Keratinocyte (primary cell): Measurements from ENCODE around the gene CHPT1. TPM values are rescaled to one million over a fixed set of nuclear protein-coding genes. Genes with fewer than 3 reads are reported as not detected.

Experiments
- DNase-seq: peaks from one replicate; pipeline ENCODE4 v3.0.0-alpha.2; 2011; ENCODE audit warnings: low read depth, missing footprints, low spot score
- FAIRE-seq: peaks from 2 replicates; lab custom pipeline; 2011; peaks lifted over from hg19 to GRCh38; lab: Jason Lieb, UNC
- H2AFZ ChIP-seq: 2 replicates; pipeline ENCODE4 v1.6.0; 2012; ENCODE audit warnings: low read length, control low read depth, inconsistent platforms; ENCODE audit not compliant: control insufficient read depth
- H3K27ac ChIP-seq: 2 replicates; pipeline ENCODE4 v1.5.1; 2011; ENCODE audit warnings: low read length; ENCODE audit not compliant: control insufficient read depth, insufficient read depth
- H3K27me3 ChIP-seq: 3 replicates; pipeline ENCODE4 v1.6.0; 2011; ENCODE audit warnings: low read length; ENCODE audit not compliant: control insufficient read depth, insufficient read depth; ENCODE audit errors: extremely low read depth
- H3K36me3 ChIP-seq, 2 experiments: 2 replicates in 1 of 2; 3 replicates in 1 of 2; pipeline ENCODE4 v1.5.1; 2011; ENCODE audit warnings: low read length in 2 of 2, mild to moderate bottlenecking in 1 of 2; ENCODE audit not compliant: control insufficient read depth in 2 of 2, insufficient read depth in 2 of 2; ENCODE audit errors: extremely low read depth in 1 of 2
- H3K4me1 ChIP-seq: 3 replicates; pipeline ENCODE4 v1.5.1; 2011; ENCODE audit warnings: low read length; ENCODE audit not compliant: control insufficient read depth, insufficient read depth; ENCODE audit errors: extremely low read depth
- H3K4me2 ChIP-seq: 3 replicates; pipeline ENCODE4 v1.6.0; 2011; ENCODE audit warnings: low read depth, low read length; ENCODE audit not compliant: control insufficient read depth, insufficient read depth; ENCODE audit errors: extremely low read depth
- H3K4me3 ChIP-seq, 3 experiments: fragments of 200-600 bp in 1 of 3; sonication (generic) in 1 of 3; 2 replicates in 2 of 3; 3 replicates in 1 of 3; pipeline ENCODE4 v1.5.1; 2011 to 2016; ENCODE audit warnings: low read length in 3 of 3, mild to moderate bottlenecking in 3 of 3, control low read depth in 2 of 3, inconsistent platforms in 1 of 3, low read depth in 1 of 3, mixed read lengths in 1 of 3, mixed run types in 1 of 3, moderate library complexity in 1 of 3; ENCODE audit not compliant: control insufficient read depth in 2 of 3, insufficient read depth in 2 of 3; ENCODE audit errors: extremely low read depth in 1 of 3
- H3K79me2 ChIP-seq: 2 replicates; pipeline ENCODE4 v1.6.0; 2012; ENCODE audit warnings: low read length; ENCODE audit not compliant: control insufficient read depth, insufficient read depth
- H3K9ac ChIP-seq: 3 replicates; pipeline ENCODE4 v1.6.0; 2011; ENCODE audit warnings: low read length; ENCODE audit not compliant: control insufficient read depth, insufficient read depth; ENCODE audit errors: extremely low read depth
- H3K9me1 ChIP-seq: 3 replicates; pipeline ENCODE4 v1.6.0; 2011; ENCODE audit warnings: low read length; ENCODE audit not compliant: control insufficient read depth, insufficient read depth; ENCODE audit errors: extremely low read depth
- H3K9me3 ChIP-seq: 2 replicates; pipeline ENCODE4 v1.5.1; 2012; ENCODE audit warnings: low read depth, low read length; ENCODE audit not compliant: control insufficient read depth
- H4K20me1 ChIP-seq: 3 replicates; pipeline ENCODE4 v1.6.0; 2011; ENCODE audit warnings: low read length; ENCODE audit not compliant: control insufficient read depth, insufficient read depth; ENCODE audit errors: extremely low read depth
- EZH2 ChIP-seq: IDR thresholded peaks from one replicate; pipeline ENCODE4 v1.6.1; 2012; ENCODE audit warnings: inconsistent platforms, mild to moderate bottlenecking, low read length, moderate library complexity
- dilution Hi-C: fragments of 300-500 bp; cut with MboI; formaldehyde crosslinking; loops from one replicate; pipeline ENCODE4 v1.7.0; 2020; ENCODE audit warnings: low sequenced_read_pairs; ENCODE audit not compliant: extremely low pct_ligation_motif_present
- polyA plus RNA-seq, 5 experiments: library from polyadenylated mRNA; depleted of rRNA in 3 of 5; stranded (reverse) in 3 of 5; stranded (forward) in 1 of 5; unstranded in 1 of 5; fragments of >200 nt; gene quantifications; 1 replicate in 1 of 5; 2 replicates in 3 of 5; 3 replicates in 1 of 5; pipeline versions ENCODE4 v1.2.1 to v1.2.3, GENCODE V29; 2011 to 2012; ENCODE audit warnings: missing spikeins in 2 of 5, low read depth in 1 of 5, low replicate concordance in 1 of 5
- TF ChIP-seq, protein P1 (sequence below), 3 experiments: IDR thresholded peaks in 1 of 3; conservative IDR thresholded peaks in 1 of 3; optimal IDR thresholded peaks in 1 of 3; 2 replicates in 2 of 3; 3 replicates in 1 of 3; pipeline versions ENCODE3 to v1.5.1; 2011; ENCODE audit warnings: low read length in 3 of 3, mild to moderate bottlenecking in 3 of 3, moderate library complexity in 2 of 3, control low read depth in 1 of 3, inconsistent platforms in 1 of 3; ENCODE audit not compliant: insufficient read depth in 2 of 3; ENCODE audit errors: extremely low read depth in 1 of 3

Gene CHPT1
- polyA plus RNA-seq, 1 donor (not counting 4 experiments of a cell fraction or from before 2014, with no cell fraction given) = 12.7 TPM

DNA sequence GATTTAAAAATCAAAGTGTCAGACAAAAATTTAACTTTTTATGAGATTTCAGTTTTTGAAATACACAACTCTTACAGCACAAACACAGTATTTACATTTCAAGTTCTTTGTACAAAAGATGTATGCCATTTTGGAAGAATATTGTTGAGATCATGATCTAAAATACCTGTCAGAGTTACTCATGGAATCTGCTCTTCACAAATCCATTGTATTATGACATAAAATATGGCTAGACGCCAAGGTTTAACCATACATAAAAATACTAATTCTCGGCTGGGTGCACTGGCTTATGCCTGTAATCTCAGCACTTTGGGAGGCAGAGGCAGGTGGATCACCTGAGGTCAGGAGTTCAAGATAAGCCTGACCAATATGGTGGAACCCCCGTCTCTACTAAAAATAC is 48.0 kb downstream of the CHPT1 start:
- dilution Hi-C loops = no loop called here
- Histone ChIP-seq H4K20me1 (no peaks in the 10 kb centered on the region), H3K9ac (no peak overlapping the region), H3K27ac (no peak overlapping the region), H3K9me3 (no peaks in the 10 kb centered on the region), H3K79me2 (no peaks in the 10 kb centered on the region), H3K4me3 (no peak overlapping the region), H3K4me1 (no peaks in the 10 kb centered on the region), H3K9me1 (no peaks in the 10 kb centered on the region), H2AFZ (no peak overlapping the region), H3K36me3 (peaks cover 7 to 11% of the 10 kb centered on the region in 2 experiments), H3K4me2 (no peak overlapping the region), H3K27me3 (no peaks in the 10 kb centered on the region)
- FAIRE-seq (no peak), DNase-seq (no peak)
- TF ChIP-seq, protein P1, sequence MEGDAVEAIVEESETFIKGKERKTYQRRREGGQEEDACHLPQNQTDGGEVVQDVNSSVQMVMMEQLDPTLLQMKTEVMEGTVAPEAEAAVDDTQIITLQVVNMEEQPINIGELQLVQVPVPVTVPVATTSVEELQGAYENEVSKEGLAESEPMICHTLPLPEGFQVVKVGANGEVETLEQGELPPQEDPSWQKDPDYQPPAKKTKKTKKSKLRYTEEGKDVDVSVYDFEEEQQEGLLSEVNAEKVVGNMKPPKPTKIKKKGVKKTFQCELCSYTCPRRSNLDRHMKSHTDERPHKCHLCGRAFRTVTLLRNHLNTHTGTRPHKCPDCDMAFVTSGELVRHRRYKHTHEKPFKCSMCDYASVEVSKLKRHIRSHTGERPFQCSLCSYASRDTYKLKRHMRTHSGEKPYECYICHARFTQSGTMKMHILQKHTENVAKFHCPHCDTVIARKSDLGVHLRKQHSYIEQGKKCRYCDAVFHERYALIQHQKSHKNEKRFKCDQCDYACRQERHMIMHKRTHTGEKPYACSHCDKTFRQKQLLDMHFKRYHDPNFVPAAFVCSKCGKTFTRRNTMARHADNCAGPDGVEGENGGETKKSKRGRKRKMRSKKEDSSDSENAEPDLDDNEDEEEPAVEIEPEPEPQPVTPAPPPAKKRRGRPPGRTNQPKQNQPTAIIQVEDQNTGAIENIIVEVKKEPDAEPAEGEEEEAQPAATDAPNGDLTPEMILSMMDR (optimal IDR thresholded peaks at IDR 0.05 in 1 of 3, IDR thresholded peaks at IDR 0.05 in 1 of 3, conservative IDR thresholded peaks at IDR 0.05 in 1 of 3; ENCODE audit: extremely low read depth in 1 of 3, insufficient read depth in 2 of 3, low read length in 3 of 3) = no peak
- no peak for TF ChIP-seq EZH2

DNA sequence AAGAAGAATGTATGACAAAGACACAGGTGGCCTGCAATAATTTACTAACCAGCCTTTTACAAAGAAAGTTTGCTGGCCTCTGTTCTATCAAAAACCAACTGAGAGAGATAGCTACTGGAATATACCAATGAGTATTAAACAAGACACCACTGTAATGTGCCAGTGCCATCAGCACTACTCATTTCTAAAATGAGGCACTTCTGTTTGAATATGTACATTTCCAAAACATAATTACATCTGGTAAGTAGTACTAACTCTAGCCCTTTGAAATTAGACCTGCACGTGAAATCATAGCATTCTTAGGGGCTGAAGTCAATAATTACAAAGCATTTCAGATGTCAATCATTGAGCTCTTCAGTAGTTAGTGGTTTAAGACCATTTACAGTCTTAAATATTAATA is 48.8 kb downstream of the CHPT1 start:
- FAIRE-seq = no peak
- TF ChIP-seq, protein P1 (optimal IDR thresholded peaks at IDR 0.05 in 1 of 3, IDR thresholded peaks at IDR 0.05 in 1 of 3, conservative IDR thresholded peaks at IDR 0.05 in 1 of 3; ENCODE audit: extremely low read depth in 1 of 3, insufficient read depth in 2 of 3, low read length in 3 of 3) = no peak
- TF ChIP-seq EZH2 = no peak

More for the DNA sequence above, 48.8 kb downstream of the CHPT1 start:
- no peak for DNase-seq
- no peaks in the 10 kb centered on the region for H4K20me1 ChIP-seq
- H3K9me1 ChIP-seq = no peaks in the 10 kb centered on the region
- H2AFZ ChIP-seq = no peak overlapping the region
- H3K4me2 ChIP-seq = no peak overlapping the region
- H3K4me1 ChIP-seq = no peaks in the 10 kb centered on the region
- dilution Hi-C loops = no loop called here
- no peak overlapping the region for H3K27ac ChIP-seq
- H3K4me3 ChIP-seq = no peak overlapping the region
- no peaks in the 10 kb centered on the region for H3K27me3 ChIP-seq
- no peaks in the 10 kb centered on the region for H3K9me3 ChIP-seq
- no peaks in the 10 kb centered on the region for H3K79me2 ChIP-seq
- H3K9ac ChIP-seq = no peak overlapping the region
- peaks cover 7 to 11% of the 10 kb centered on the region in 2 experiments for H3K36me3 ChIP-seq
